ENCODE measurements around the gene IFNAR1.

GRCh38 chr21:33317786-33318486 lies 6.8 kb upstream of the IFNAR1 start:
- no peak for TF ChIP-seq CTCF (IDR thresholded peaks at IDR 0.05; ENCODE audit: low read length)
- no peak for TF ChIP-seq EZH2 (optimal IDR thresholded peaks at IDR 0.05; ENCODE audit: low read depth, low read length)
